ENCODE results near the gene LY86.

LY86 gene

GRCh38 chr6:6681075-6681849 lies 92.7 kb downstream of the LY86 start:
- Histone ChIP-seq H3K27me3 (ENCODE audit: control insufficient read depth, low read length) (peaks cover 18% of the 10 kb centered on the region), H3F3A (ENCODE audit: control insufficient read depth, insufficient read depth) (no peaks in the 10 kb centered on the region), H3K36me3 (ENCODE audit: control insufficient read depth, low read length) (no peaks in the 10 kb centered on the region), H4K20me1 (ENCODE audit: control insufficient read depth, insufficient read depth, low read depth, low read length) (no peaks in the 10 kb centered on the region), H3K4me3 (ENCODE audit: low read length) (no peak overlapping the region), H3K4me2 (ENCODE audit: low read length) (no peak overlapping the region), H3K9me3 (ENCODE audit: control insufficient read depth, insufficient read depth, low read length) (no peaks in the 10 kb centered on the region), H3K79me2 (ENCODE audit: control insufficient read depth, low read length) (no peaks in the 10 kb centered on the region), H3K27ac (ENCODE audit: low read depth, low read length) (no peak overlapping the region), H3K9me2 (replicated peaks; ENCODE audit: control insufficient read depth, low read length) (no peaks in the 10 kb centered on the region), H3K4me1 (ENCODE audit: control insufficient read depth, low read length) (peaks cover 7% of the 10 kb centered on the region)
- TF ChIP-seq EZH2phosphoT487 (IDR thresholded peaks at IDR 0.05; ENCODE audit: borderline replicate concordance, low read length) (no peak), CTCF (IDR thresholded peaks at IDR 0.05; ENCODE audit: low read depth, low read length, poor library complexity, severe bottlenecking) (no peak)

- Histone ChIP-seq H4K20me1 (ENCODE audit: control insufficient read depth, insufficient read depth, low read depth, low read length) (no peaks in the 10 kb centered on the region), H3F3A (ENCODE audit: control insufficient read depth, insufficient read depth) (no peaks in the 10 kb centered on the region), H3K4me1 (ENCODE audit: control insufficient read depth, low read length) (peaks cover 11% of the 10 kb centered on the region)
Measured at GRCh38 chr6:6682225-6682624, 93.7 kb downstream of the LY86 start.

GRCh38 chr6:6683969-6684833 lies 95.7 kb downstream of the LY86 start:
- Histone ChIP-seq H3K4me3 (ENCODE audit: low read length) (no peak overlapping the region), H3K9me2 (replicated peaks; ENCODE audit: control insufficient read depth, low read length) (no peaks in the 10 kb centered on the region), H3K9me3 (ENCODE audit: control insufficient read depth, insufficient read depth, low read length) (no peaks in the 10 kb centered on the region), H3F3A (ENCODE audit: control insufficient read depth, insufficient read depth) (no peaks in the 10 kb centered on the region), H3K4me1 (ENCODE audit: control insufficient read depth, low read length) (peaks cover 12% of the 10 kb centered on the region), H3K36me3 (ENCODE audit: control insufficient read depth, low read length) (no peaks in the 10 kb centered on the region), H3K27ac (ENCODE audit: low read depth, low read length) (no peak overlapping the region), H3K27me3 (ENCODE audit: control insufficient read depth, low read length) (peaks cover 16% of the 10 kb centered on the region), H3K79me2 (ENCODE audit: control insufficient read depth, low read length) (no peaks in the 10 kb centered on the region), H3K4me2 (ENCODE audit: low read length) (no peak overlapping the region), H4K20me1 (ENCODE audit: control insufficient read depth, insufficient read depth, low read depth, low read length) (no peaks in the 10 kb centered on the region)
- TF ChIP-seq EZH2phosphoT487 (IDR thresholded peaks at IDR 0.05; ENCODE audit: borderline replicate concordance, low read length) (no peak), CTCF (IDR thresholded peaks at IDR 0.05; ENCODE audit: low read depth, low read length, poor library complexity, severe bottlenecking) (no peak)

More at GRCh38 chr6:6682225-6682624, 93.7 kb downstream of the LY86 start:
- H3K9me2 ChIP-seq (replicated peaks; ENCODE audit: control insufficient read depth, low read length), result no peaks in the 10 kb centered on the region
- H3K4me3 ChIP-seq (ENCODE audit: low read length), result no peak overlapping the region
- H3K79me2 ChIP-seq (ENCODE audit: control insufficient read depth, low read length), result no peaks in the 10 kb centered on the region
- TF ChIP-seq CTCF (IDR thresholded peaks at IDR 0.05; ENCODE audit: low read depth, low read length, poor library complexity, severe bottlenecking), result no peak
- TF ChIP-seq EZH2phosphoT487 (IDR thresholded peaks at IDR 0.05; ENCODE audit: borderline replicate concordance, low read length), result no peak
- no peaks in the 10 kb centered on the region for H3K36me3 ChIP-seq (ENCODE audit: control insufficient read depth, low read length)
- H3K27ac ChIP-seq (ENCODE audit: low read depth, low read length), result no peak overlapping the region
- H3K27me3 ChIP-seq (ENCODE audit: control insufficient read depth, low read length), result peaks cover 18% of the 10 kb centered on the region
- no peaks in the 10 kb centered on the region for H3K9me3 ChIP-seq (ENCODE audit: control insufficient read depth, insufficient read depth, low read length)
- no peak overlapping the region for H3K4me2 ChIP-seq (ENCODE audit: low read length)

Data from DOHH2 (cell line).